ENCODE data around the gene ZHX3. TPM values are rescaled to one million over a fixed set of nuclear protein-coding genes. Genes with fewer than 3 reads are reported as not detected.

The ZHX3 gene
- total and polyA plus RNA-seq, 9 of the 15 experiments (the other 6 are each of a cell fraction or from before 2014, with no cell fraction given), result 0.80 to 14.6 (median 4.9) TPM

DNA sequence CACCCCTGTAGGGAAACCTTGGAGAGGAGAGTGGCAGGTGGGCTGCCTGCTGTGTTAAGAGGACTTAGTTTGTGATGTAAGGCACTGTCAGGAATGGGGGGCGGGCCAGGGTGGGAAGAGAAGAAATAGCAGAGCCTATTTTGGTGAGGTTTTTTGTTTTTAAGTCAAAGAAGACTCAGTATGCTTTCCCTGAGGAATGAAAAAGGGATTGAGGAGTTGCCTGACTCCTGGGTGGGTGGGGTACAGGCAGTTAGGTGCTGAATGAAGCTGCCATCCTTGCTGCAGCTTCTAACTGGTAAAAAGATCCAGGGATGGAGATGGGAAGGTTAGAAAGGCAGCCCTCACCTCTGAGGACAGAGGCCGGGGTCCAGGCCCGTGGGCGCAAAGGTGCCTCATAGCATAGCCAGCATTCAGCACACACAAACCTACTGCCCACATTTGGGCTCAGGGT is 142.3 kb downstream of the ZHX3 start (continued):
- TF ChIP-seq ARID4B (CRISPR knock-in tag; IDR thresholded peaks at IDR 0.05), result no peak
- no peak for TF ChIP-seq SIX5 (IDR thresholded peaks at IDR 0.05; ENCODE audit: borderline replicate concordance in 1 of 2, insufficient read depth in 1 of 2, low read depth in 1 of 2, low read length in 2 of 2)
- no peak for TF ChIP-seq MED1 (CRISPR knock-in tag; IDR thresholded peaks at IDR 0.05; ENCODE audit: borderline replicate concordance)
- no peak for TF ChIP-seq CHCHD3 (CRISPR knock-in tag; IDR thresholded peaks at IDR 0.05)
- no peak for TF ChIP-seq ZBTB34 (CRISPR knock-in tag; IDR thresholded peaks at IDR 0.05)
- no peak for TF ChIP-seq ZNF212 (CRISPR knock-in tag; IDR thresholded peaks at IDR 0.05)
- TF ChIP-seq CAMTA2 (CRISPR knock-in tag; conservative IDR thresholded peaks at IDR 0.05), result no peak
- TF ChIP-seq ZKSCAN8 (CRISPR knock-in tag; IDR thresholded peaks at IDR 0.05), result no peak
- no peak for TF ChIP-seq LARP7 (IDR thresholded peaks at IDR 0.05)
- TF ChIP-seq JUND (IDR thresholded peaks at IDR 0.05; ENCODE audit: borderline replicate concordance, low read depth, low read length), result no peak
- TF ChIP-seq JUND (tag; IDR thresholded peaks at IDR 0.05; ENCODE audit: borderline replicate concordance, low read depth, low read length), result no peak
